ENCODE measurements around the gene EIF1AY.
"Not testable (repeated sequence)": the region's sequence is repeated elsewhere in the genome, so short reads cannot be mapped to it uniquely, and the experiment has no call there.

Gene EIF1AY, protein sequence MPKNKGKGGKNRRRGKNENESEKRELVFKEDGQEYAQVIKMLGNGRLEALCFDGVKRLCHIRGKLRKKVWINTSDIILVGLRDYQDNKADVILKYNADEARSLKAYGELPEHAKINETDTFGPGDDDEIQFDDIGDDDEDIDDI

DNA sequence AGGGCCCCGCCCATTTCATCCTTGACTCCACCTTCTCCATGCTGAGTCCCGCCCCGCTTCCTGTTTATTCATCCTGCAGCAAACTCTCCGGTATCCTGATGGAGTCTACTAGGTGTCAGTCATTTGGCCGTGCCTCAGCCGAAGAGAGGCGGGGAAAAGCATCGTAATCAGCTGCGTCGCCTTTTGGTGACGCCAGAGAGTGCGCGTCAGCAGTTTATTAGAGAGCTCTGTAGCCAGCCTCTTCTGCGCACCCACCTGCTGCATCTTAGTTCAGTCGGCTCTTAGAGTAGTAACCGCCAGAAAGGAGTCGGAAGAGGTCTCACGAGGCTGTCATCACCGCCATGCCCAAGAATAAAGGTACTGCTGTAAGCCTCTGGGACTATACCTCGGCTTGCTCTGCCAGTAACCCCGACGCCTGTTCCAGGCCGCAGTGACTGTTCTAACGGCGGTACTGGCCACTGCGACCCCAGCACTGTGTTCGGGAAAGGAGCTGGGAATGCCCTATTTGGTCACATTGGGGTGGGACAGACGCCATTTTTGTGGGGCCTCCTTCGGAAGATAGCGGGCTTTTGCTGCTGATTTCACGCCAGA is at the start of gene EIF1AY:
Gene EIF1AY (plus strand): TSS at position 246 of the 591 bp plus-strand sequence. CDS start 96 bp downstream, at position 342.
- no peak for DNase-seq (ENCODE audit: low spot score)

DNA sequence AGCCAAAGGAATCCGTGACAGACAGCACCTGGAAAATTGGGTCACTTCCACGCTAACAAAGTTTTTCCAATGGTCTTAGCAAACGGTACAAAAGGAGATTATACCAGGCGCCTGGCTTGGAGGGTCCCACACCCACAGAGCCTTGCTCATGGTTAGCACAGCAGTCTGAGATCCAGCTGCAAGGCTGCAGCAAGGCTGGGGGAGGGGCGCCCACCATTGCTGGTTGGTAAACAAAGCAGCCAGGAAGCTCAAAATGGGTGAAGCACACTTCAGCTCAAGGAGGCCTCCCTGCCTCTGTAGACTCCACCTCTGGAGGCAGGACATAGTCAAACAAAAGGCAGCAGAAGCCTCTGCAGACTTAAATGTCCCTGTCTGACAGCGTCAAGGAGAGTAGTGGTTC is 47.1 kb upstream of the EIF1AY start:
- no peak for DNase-seq (ENCODE audit: low spot score)

DNA sequence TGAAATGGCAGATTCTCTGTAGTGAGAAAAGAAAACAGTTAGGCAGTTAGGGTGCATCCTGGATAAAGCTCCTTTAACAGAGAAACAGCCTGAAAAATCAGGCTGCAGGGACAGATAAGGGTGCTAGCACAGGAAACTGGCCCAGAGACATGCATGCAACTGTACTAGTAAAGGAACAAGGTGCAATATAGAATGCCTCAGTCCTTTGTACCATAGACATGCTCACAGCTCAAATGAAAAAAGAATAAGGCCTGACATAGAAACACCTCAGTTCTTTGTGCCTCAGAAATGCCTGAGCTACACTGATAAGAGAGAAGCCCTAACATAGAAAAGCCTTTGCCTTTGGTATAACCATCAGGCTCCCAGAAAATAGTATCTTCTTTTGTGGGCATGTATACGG is 37.4 kb upstream of the EIF1AY start:
- no peak for DNase-seq (ENCODE audit: low spot score)

DNA sequence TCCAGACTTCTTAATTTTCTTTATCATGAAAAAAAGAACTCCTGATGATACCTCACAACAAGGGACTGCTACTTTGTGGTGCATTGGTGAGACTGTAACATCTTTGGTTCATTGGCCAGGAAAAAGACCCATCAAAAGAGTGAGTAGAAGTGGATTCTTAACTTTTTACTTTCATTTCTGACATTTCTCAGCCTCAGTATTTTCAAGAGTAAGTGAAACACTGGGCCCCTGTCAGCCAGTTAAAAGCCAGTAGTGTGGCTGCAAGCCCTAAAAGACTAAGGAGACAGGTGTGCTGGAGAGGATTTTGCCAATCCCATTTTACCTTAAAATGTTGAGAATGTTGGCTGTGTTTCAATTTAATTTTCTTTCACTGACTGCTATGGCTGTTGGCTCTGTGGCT is 36.6 kb upstream of the EIF1AY start:
- DNase-seq (ENCODE audit: low spot score): no peak

DNA sequence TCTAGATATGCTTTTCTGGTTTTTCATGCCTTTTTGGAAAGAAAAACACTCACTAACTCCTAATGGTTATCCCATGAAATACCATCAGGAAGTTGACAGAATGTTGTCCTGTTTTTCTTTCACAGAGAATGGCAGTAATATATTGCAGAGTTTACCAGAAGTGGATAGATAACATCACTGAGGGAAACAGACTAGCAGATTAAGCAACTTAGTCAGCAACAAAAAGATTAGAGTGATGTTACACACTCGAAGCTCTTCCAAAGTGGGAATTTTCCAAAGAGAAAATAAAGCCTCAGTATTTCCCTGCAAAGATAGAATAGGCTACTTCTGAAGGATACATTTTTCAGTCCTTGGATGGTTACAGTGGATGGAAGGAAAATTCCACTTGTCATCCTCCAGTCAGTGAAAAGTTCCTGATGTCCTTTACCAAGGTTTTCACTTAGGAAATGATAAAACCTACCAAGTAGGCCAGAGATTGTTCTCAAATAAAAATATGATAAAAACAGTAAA is 31.1 kb upstream of the EIF1AY start:
- no peak for DNase-seq (ENCODE audit: low spot score)

DNA sequence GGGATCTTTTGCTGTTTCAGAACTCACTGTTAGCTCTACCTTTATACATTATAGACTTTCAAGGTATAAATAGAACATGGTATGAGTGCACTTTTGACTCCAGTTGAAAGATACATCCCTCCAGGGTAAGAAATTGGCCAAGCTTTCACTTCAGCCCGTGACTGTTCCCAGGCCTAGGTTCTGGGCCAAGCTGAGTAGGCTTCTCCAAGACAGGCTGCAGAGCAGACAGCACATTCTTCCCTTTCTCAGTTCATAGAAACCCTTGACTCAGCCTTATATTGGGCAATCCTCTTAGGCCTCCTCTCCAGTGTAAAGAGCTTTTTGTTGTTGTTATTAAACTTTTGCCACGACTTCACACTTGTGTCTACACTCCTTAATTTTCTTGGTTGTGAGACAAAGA is 29.5 kb upstream of the EIF1AY start:
- no peak for DNase-seq (ENCODE audit: low spot score)

DNA sequence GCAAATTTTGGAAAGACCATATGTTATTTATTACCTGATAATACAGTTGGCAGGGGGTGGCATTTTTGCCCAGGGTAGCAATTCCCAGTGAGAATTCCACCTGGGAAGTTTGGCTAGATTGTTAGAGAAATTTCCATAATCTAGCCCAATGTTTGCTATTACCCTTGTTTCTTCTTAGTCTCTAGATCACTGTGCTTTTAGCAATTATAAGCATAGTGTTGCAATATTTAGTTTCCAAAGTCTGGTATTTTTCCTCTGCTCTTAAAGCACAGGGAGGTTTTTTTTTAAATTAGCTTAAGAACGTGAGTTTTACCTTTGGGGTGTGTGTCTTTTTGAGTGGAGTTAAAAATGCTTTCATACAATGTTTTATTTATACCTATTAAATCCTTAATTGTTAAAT is 26.3 kb upstream of the EIF1AY start:
- DNase-seq (ENCODE audit: low spot score): no peak

DNA sequence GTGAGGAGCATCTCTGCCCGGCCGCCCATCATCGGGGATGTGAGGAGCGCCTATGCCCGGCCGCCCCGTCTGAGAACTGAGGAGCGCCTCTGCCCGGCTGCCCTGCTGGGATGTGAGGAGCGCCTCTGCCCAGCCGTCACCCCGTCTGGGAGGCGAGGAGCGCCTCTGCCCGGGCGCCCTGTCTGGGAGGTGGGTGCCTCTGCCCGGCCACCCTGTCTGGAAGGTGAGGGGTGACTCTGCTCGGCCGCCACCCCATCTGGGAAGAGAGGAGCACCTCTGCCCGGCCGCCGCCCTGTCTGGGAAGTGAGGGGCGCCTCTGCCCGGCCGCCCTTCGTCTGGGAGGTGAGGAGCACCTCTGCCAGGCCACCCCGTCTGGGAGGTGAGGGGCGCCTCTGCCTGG is 23.7 kb upstream of the EIF1AY start:
- no peak for DNase-seq (ENCODE audit: low spot score)

DNA sequence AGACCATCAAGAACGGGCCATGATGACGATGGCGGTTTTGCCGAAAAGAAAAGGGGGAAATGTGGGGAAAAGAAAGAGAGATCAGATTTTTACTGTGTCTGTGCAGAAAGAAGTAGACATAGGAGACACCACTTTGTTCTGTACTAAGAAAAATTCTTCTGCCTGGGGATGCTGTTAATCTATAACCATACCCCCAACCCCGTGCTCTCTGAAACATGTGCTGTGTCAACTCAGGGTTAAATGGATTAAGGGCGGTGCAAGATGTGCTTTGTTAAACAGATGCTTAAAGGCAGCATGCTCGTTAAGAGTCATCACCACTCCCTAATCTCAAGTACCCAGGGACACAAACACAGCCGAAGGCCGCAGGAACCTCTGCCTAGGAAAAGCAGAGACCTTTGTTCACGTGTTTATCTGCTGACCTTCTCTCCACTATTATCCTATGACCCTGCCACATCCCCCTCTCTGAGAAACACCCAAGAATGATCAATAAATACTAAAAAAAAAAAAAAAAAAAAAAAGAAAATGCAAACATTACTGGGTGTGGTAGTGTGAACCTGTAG is 22.7 kb upstream of the EIF1AY start:
- DNase-seq (ENCODE audit: low spot score): not testable (repeated sequence)

DNA sequence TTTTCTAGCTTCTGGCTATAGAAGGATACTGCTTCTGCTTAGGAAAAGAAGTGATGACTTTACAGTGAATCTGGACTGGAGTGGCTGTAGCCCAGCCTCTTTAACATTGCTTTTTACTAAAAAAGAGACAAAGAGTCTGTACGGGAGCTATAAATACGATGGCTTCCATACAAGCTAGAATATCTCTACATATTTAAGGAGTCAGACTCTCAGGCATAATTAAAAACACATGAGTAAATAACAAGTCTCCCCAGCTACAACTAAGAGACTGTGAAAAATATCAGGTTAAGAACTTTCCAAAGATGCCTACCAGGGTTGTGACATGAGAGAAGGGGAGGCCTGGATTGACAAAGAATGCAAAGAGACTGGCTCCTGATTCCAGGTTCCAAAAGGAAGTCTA is 19.8 kb upstream of the EIF1AY start:
- no peak for DNase-seq (ENCODE audit: low spot score)

DNA sequence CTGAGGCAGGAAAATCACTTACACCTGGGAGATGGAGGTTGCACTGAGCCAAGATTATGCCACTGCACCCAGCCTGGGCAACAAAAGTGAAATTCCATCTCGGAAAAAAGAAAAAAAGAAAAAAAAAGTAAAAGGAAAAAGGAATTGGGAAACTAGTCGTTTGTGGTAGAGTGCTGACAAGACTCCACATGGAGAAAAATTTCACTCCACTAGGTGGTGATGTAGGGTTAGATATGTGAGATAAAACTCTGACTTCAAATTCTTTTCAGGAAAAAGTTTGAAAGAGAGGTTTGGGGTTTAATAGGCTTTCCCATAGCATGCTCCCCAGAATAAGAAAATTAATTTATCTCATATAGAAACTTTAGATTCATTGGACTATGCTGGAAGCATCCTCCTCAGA is 16.9 kb upstream of the EIF1AY start:
- no peak for DNase-seq (ENCODE audit: low spot score)

DNA sequence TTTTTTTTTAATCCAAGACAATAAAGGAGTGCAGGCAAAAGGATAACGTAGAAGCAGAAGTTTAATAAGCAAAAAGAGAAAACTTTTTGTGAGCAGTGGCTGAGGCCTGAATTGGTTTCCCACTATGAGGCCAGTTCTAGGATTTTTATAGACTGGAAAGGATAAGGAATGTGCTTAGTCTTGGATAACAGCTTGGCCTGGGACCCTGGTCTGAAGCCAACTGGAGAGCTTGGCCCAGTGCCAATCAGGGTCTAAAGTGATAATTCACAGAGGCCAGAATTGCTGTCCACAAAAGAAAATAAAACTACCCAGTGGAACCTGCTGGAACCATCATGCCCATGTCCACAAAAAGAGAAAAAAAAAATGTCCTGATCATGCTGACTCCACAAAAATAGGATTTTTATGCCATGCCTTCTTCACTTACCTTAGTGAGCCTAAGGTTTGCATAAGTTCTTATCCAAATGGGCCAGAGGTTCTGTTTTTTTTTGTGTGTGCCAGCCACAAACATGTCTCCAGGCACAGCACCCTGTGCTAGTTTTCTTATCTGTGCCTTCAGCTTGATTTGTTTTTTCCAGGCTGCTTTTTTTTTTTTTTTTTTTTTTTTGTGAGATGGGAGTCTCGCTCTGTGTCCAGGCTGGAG is 15.6 kb upstream of the EIF1AY start:
- no peak for DNase-seq (ENCODE audit: low spot score)

DNA sequence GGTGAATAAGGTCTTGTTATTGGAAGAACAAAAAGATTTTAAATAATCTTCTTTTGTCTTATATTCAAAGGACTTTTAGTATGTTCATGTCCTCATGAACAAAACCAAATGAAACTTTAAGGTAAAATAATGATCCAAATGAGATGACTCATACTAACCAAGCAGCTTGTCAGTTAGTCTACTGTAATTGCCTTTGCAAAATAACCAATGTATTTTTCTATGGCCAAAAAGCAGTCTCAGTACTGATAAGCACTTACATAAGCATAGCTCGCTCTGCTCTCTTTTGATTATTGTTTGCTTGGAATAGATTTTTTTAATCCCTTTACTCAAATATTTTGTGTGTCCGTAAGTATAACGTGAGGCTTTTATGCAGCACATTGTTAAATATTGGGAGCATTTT is 4.3 kb upstream of the EIF1AY start:
- DNase-seq (ENCODE audit: low spot score): no peak

DNA sequence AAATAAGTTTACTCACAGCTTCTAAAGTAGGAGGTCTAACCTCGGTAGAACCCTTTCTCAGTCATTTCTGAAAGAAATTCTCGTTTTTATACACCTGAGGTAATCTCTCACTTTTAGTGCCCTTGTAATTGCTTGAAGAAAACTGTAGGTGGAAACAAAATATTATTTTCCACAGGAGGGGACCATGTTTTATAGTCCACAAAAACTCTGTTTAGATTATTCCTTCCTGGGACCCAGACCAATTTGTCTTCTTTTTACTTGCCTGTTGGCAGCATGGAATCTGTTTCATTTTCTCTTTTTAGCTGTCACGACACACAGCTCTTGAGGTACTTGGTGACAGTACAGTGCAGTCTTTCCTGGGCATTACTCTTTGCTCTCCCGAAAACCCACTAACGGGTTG is 930 bp downstream of the EIF1AY start:
- no peak for DNase-seq (ENCODE audit: low spot score)

DNA sequence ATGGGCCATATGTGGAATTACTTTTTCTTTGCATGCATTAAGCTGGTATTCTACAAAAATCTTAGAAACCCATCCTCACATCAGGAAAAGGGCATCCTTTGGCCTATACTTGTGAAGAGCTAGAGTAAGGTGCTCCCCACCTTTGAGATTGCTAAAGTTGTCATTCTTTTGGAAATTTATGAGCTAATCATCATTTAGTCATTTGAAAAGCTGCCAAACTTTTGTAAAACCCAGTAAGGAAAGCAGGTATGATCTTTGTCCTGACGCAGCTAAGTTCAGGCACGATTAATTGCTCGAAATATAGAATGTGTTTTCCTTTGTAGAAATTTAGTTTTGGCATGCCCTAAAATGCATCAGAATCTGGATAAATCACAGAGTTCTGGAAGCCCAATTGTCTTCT is 2.6 kb downstream of the EIF1AY start:
- DNase-seq (ENCODE audit: low spot score): no peak

DNA sequence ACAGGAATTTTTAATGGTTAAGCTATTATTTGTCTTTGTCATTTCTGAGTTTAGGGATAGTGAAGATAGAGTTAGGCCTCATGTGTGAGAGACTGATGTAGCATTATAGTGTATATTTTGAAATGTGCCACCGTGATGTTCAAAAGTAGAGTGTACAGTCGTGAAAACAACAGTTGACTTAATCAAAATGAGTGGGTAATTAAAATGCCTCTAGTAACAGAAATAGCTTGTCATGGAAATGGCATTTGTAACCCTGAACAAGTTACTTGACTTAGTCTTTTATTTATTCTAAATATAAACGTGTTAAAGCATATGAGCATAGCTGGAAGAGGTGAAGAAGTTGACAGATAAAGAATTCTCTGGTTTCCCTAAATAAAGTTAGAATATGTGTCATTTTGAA is 6.1 kb downstream of the EIF1AY start:
- DNase-seq (ENCODE audit: low spot score): no peak

DNA sequence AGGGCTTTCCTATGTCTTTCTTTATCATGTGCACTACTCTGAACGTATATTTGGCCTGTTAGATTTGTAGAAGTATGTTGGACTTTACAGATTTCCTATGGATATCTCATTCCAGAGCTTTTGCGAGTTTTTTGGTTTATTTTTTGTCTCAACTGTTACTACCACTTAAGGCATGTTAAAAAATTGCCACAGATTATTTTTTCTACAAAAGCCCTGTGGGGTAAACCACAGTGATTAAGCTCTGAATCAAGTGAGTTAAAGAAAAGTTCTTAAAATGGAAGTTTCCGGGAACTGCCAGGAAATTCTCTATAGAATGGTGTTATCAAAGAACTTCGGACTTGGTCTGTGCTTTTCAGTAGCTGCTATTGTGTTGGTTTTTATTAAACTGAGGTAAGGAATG is 10.6 kb downstream of the EIF1AY start:
- no peak for DNase-seq (ENCODE audit: low spot score)
